Caco-2 (cell line): ENCODE data around the gene REPIN1. TPM values are rescaled to one million over a fixed set of nuclear protein-coding genes. Genes with fewer than 3 reads are reported as not detected.

Experiments used
- BruUV-seq: library from RNA; stranded (reverse); fragments of 400-500 nt; replicated peaks from 2 replicates; lab custom pipeline; 2021; lab: Mats Ljungman, UMichigan
- CTCF ChIA-PET: fragments of 300-600 bp; sonication (Branson Sonifier 250); formaldehyde crosslinking; loops from one replicate; lab custom pipeline; 2022; ENCODE audit warnings: antibody characterized with exemption; lab: Charles Lee
- POLR2A ChIA-PET: fragments of 300-600 bp; sonication (Branson Sonifier 250); formaldehyde crosslinking; loops from one replicate; lab custom pipeline; 2022; ENCODE audit warnings: antibody characterized with exemption; lab: Charles Lee
- DNase-seq, 2 experiments: peaks; one replicate each; pipeline versions ENCODE4 v3.0.0 to v3.0.0-alpha.2; 2020 to 2022
- H3K27me3 ChIP-seq: replicated peaks from 2 replicates; pipeline ENCODE4 v1.6.0; 2011; ENCODE audit warnings: low read length; ENCODE audit not compliant: control insufficient read depth, insufficient read depth
- H3K36me3 ChIP-seq: 2 replicates; pipeline ENCODE4 v1.5.1; 2011; ENCODE audit warnings: low read length; ENCODE audit not compliant: control insufficient read depth, insufficient read depth
- H3K4me1 ChIP-seq: fragments of 250-450 bp; sonication (Bioruptor Pico); 2 replicates; pipeline ENCODE4 v1.5.1; 2020; ENCODE audit warnings: mild to moderate bottlenecking
- H3K4me3 ChIP-seq: 2 replicates; pipeline ENCODE4 v1.5.1; 2011; ENCODE audit warnings: low read depth, mild to moderate bottlenecking, control low read depth, low read length
- H3K9me3 ChIP-seq: fragments of 250-450 bp; sonication (Bioruptor Pico); 2 replicates; pipeline ENCODE4 v1.5.1; 2020; ENCODE audit warnings: mild to moderate bottlenecking, moderate library complexity
- H3K27ac Mint-ChIP-seq: one replicate; pipeline ENCODE4 v1.8.0; 2022; ENCODE audit warnings: mixed read lengths; ENCODE audit not compliant: unreplicated experiment
- H3K27me3 Mint-ChIP-seq: one replicate; pipeline ENCODE4 v1.8.0; 2022; ENCODE audit warnings: mixed read lengths; ENCODE audit not compliant: insufficient read depth, unreplicated experiment
- H3K36me3 Mint-ChIP-seq: one replicate; pipeline ENCODE4 v1.8.0; 2022; ENCODE audit warnings: mild to moderate bottlenecking, mixed read lengths; ENCODE audit not compliant: insufficient read depth, unreplicated experiment
- H3K4me1 Mint-ChIP-seq: one replicate; pipeline ENCODE4 v1.8.0; 2022; ENCODE audit warnings: low read depth, mixed read lengths; ENCODE audit not compliant: unreplicated experiment
- H3K4me3 Mint-ChIP-seq: one replicate; pipeline ENCODE4 v1.8.0; 2022; ENCODE audit warnings: mild to moderate bottlenecking, moderate library complexity, mixed read lengths; ENCODE audit not compliant: unreplicated experiment
- H3K9me3 Mint-ChIP-seq: one replicate; pipeline ENCODE4 v1.8.0; 2022; ENCODE audit warnings: mixed read lengths; ENCODE audit not compliant: unreplicated experiment
- intact Hi-C: fragments of 100-400 bp; cut with micrococcal nuclease; formaldehyde crosslinking; loops from one replicate; pipeline ENCODE4 v1.10.0; 2022; ENCODE audit not compliant: unreplicated experiment
- total RNA-seq: library from RNA; stranded (reverse); gene quantifications from 2 replicates; pipeline ENCODE4 v1.2.3, GENCODE V29; 2022
- TF ChIP-seq, protein P1 (sequence below), 2 experiments: fragments of 200-600 bp in 1 of 2; IDR thresholded peaks; 1 replicate in 1 of 2; 2 replicates in 1 of 2; pipeline versions ENCODE4 v1.5.1 to v1.8.0; 2011 to 2022; ENCODE audit warnings: antibody characterized with exemption in 1 of 2, control low read depth in 1 of 2, inconsistent platforms in 1 of 2, low read depth in 1 of 2, low read length in 1 of 2, mild to moderate bottlenecking in 1 of 2, moderate library complexity in 1 of 2; ENCODE audit not compliant: insufficient read depth in 1 of 2, severe bottlenecking in 1 of 2, unreplicated experiment in 1 of 2

The REPIN1 gene
- total RNA-seq, 1 experiment from 2014 or later = 148 TPM

DNA sequence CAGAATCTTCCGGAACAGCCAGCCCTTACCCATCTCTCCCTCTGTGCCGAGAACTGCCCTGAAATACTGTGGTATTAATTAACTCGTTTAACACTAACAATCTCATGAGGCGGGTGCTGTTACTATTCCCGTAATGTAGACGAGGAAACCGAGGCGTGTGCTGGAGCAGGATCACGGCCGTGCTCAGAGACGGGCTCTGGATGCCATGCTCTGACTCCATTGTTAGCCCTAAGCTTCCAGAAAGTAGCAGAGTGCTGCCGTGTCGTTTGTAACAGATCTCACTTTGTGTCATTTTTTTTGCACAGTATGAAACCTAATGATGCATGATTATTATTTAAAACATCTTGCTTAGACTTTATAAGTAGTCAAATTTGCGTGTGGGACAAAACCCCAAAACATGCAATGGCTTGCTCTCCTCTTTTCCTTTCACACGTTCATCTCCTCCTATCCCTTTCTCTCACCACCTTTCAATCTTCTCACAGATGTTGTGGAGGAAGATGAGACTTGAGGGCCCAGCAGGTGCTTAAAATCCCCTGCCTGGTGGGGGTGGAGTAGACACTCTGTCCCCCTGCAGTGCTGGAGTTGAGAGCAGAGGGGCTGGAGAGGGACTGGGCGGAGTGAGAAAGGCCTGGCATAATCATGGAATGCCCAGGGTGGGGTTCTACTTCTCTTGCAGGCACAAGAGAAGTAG lies 44.8 kb upstream of the REPIN1 start:
- Mint-ChIP-seq H3K9me3 (no peaks in the 10 kb centered on the region), H3K4me3 (peak overlapping the region; percentile 95), H3K27ac (peak overlapping the region; percentile 92), H3K4me1 (peaks cover 19% of the 10 kb centered on the region), H3K27me3 (no peaks in the 10 kb centered on the region), H3K36me3 (peaks cover 72% of the 10 kb centered on the region)
- TF ChIP-seq, protein P1, sequence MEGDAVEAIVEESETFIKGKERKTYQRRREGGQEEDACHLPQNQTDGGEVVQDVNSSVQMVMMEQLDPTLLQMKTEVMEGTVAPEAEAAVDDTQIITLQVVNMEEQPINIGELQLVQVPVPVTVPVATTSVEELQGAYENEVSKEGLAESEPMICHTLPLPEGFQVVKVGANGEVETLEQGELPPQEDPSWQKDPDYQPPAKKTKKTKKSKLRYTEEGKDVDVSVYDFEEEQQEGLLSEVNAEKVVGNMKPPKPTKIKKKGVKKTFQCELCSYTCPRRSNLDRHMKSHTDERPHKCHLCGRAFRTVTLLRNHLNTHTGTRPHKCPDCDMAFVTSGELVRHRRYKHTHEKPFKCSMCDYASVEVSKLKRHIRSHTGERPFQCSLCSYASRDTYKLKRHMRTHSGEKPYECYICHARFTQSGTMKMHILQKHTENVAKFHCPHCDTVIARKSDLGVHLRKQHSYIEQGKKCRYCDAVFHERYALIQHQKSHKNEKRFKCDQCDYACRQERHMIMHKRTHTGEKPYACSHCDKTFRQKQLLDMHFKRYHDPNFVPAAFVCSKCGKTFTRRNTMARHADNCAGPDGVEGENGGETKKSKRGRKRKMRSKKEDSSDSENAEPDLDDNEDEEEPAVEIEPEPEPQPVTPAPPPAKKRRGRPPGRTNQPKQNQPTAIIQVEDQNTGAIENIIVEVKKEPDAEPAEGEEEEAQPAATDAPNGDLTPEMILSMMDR (IDR thresholded peaks at IDR 0.05; ENCODE audit: insufficient read depth in 1 of 2, low read depth in 1 of 2, low read length in 1 of 2, severe bottlenecking in 1 of 2, unreplicated experiment in 1 of 2) = no peak
- intact Hi-C loops = loop anchor here (1.0 to 2.0 kb wide), 4 partner anchors 37 to 97 kb away; partner anchors contain the start of genes REPIN1 and ZNF775
- DNase-seq = no peak
- ChIA-PET CTCF (interaction anchor here (1.3 kb wide), 1 partner anchor 54 kb away, joined by 3 read pairs; no protein-coding TSS in a partner anchor), POLR2A (interaction anchor here (1.0 kb wide), 1 partner anchor 54 kb away, joined by 5 read pairs; no protein-coding TSS in a partner anchor)
- TSS peak; percentile 52 for BruUV-seq
- Histone ChIP-seq H3K27me3 (no peaks in the 10 kb centered on the region), H3K9me3 (no peaks in the 10 kb centered on the region), H3K4me3 (peak overlapping the region; percentile 93), H3K36me3 (peaks cover 9% of the 10 kb centered on the region), H3K4me1 (peaks cover 27% of the 10 kb centered on the region)

DNA sequence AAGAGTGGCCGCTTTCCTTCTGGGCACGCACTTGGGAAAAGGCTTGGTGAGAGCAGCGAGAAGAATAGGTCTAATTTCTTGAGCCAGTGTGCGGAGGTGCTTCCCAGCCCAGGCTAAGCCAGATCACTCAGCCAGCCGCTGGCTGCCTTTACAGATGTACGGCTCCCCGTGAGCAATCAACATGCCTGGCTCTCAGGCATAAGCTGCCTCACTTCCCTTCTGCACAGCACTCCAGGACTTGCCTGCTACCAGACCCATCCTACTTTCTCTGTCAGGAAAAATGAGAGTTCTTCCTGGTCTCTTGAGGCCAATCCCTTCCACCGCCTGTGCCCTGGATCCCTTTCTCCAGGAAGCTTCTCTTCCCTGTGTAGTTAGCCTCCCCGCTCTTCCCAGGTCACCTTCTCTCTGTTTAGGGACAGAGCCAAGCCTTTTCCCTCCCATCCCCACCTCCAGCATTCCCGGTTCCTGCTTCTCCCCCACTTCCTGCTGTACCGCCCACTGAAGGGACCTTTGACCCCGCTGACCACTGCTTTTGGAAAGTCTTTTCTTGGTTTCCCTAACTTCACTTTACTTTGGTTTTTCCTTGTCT lies 44.2 kb upstream of the REPIN1 start:
- peaks cover 78% of the 10 kb centered on the region for H3K36me3 Mint-ChIP-seq
- peaks cover 19% of the 10 kb centered on the region for H3K4me1 Mint-ChIP-seq
- no peaks in the 10 kb centered on the region for H3K9me3 Mint-ChIP-seq
- H3K27me3 ChIP-seq = no peaks in the 10 kb centered on the region
- TF ChIP-seq, protein P1 (IDR thresholded peaks at IDR 0.05; ENCODE audit: insufficient read depth in 1 of 2, low read depth in 1 of 2, low read length in 1 of 2, severe bottlenecking in 1 of 2, unreplicated experiment in 1 of 2) = no peak
- CTCF ChIA-PET = interaction anchor here (1.3 kb wide), 1 partner anchor 54 kb away, joined by 3 read pairs; no protein-coding TSS in a partner anchor
- no peaks in the 10 kb centered on the region for H3K27me3 Mint-ChIP-seq
- peaks cover 9% of the 10 kb centered on the region for H3K36me3 ChIP-seq
- DNase-seq = peak in 1 of 2 experiments; percentile 29
- H3K9me3 ChIP-seq = no peaks in the 10 kb centered on the region
- POLR2A ChIA-PET = no interaction called here
- H3K27ac Mint-ChIP-seq = peak overlapping the region; percentile 92
- BruUV-seq = no TSS peak
- intact Hi-C loops = no loop called here
- peak overlapping the region; percentile 93 for H3K4me3 ChIP-seq
- peaks cover 27% of the 10 kb centered on the region for H3K4me1 ChIP-seq
- H3K4me3 Mint-ChIP-seq = peak overlapping the region; percentile 95

GRCh38 chr7:150325110-150325611 lies 43.5 kb upstream of the REPIN1 start:
- peaks cover 19% of the 10 kb centered on the region for H3K4me1 Mint-ChIP-seq
- POLR2A ChIA-PET = interaction anchor here (0.6 kb wide), 1 partner anchor 43 kb away, joined by 5 read pairs; the partner anchor contains the start of gene REPIN1
- Histone ChIP-seq H3K27me3 (no peaks in the 10 kb centered on the region), H3K9me3 (no peaks in the 10 kb centered on the region), H3K36me3 (peaks cover 10% of the 10 kb centered on the region), H3K4me1 (peaks cover 27% of the 10 kb centered on the region), H3K4me3 (no peak overlapping the region)
- no peak for DNase-seq
- CTCF ChIA-PET = interaction anchor here (0.7 kb wide), 1 partner anchor 33 kb away, joined by 3 read pairs; no protein-coding TSS in a partner anchor
- BruUV-seq = no TSS peak
- no peaks in the 10 kb centered on the region for H3K9me3 Mint-ChIP-seq
- peaks cover 78% of the 10 kb centered on the region for H3K36me3 Mint-ChIP-seq
- no peaks in the 10 kb centered on the region for H3K27me3 Mint-ChIP-seq
- H3K27ac Mint-ChIP-seq = peak overlapping the region; percentile 92
- TF ChIP-seq, protein P1 (IDR thresholded peaks at IDR 0.05; ENCODE audit: insufficient read depth in 1 of 2, low read depth in 1 of 2, low read length in 1 of 2, severe bottlenecking in 1 of 2, unreplicated experiment in 1 of 2) = no peak
- H3K4me3 Mint-ChIP-seq = peak overlapping the region; percentile 95
- intact Hi-C loops = no loop called here
